ENCODE results near the gene DAZ2.
"Not testable (repeated sequence)": the region's sequence is repeated elsewhere in the genome, so short reads cannot be mapped to it uniquely, and the experiment has no call there.

Gene DAZ2

GRCh38 chrY:23219233-23219632 lies at the start of gene DAZ2:
Gene DAZ2 (plus strand): TSS chrY:23219533. CDS start chrY:23219741, 208 bp downstream.
- DNase-seq (ENCODE audit: low read depth in 2 of 2, low spot score in 1 of 2) = not testable (repeated sequence)

DNA sequence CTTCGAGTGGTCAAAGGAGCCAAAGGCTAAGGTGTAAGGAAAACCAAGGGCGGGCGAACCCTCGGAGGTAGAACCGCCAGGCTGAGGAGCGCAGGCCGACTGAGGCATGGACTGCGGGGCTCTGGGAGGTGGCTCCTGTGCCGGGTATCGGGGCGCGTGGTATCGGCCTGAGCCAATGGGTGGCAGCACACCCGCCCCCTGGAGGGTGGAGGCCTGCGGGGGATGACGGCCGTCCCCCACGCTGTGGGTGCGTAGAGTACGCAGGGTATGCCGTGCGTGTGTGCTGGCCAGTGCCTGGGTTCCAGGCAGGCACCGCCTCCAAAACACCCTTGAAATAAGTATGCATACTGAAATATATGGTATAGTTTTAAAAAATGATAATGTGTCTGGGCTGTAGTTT lies 20.4 kb upstream of the DAZ2 start, which contains the start of gene DAZ1:
TSS of gene DAZ1 (minus strand) at position 101 of the 400 bp plus-strand sequence. CDS start 208 bp downstream, outside the sequence.
- DNase-seq (ENCODE audit: low read depth in 2 of 2, low spot score in 1 of 2) = not testable (repeated sequence)

DNA sequence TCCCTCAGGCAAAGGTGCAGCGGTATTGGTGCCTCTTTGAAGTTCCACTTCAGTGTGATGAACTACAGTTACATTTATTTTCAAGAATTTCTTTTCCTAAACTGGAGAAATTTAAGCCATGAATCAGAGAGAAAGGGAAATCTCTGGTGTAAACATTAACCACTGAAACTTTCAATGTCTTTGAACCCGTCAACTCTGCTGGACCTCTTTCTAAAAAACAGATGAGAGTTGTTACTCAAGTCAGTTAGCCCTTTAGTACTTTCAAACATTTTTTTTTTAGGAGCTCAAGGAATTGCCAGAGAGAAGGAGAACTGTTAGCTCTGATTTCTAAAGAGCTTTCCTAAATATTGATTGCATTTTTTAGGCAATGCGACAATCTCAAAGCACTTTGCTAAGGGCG lies 11.9 kb upstream of the DAZ2 start:
- not testable (repeated sequence) for DNase-seq (ENCODE audit: low read depth in 2 of 2, low spot score in 1 of 2)

DNA sequence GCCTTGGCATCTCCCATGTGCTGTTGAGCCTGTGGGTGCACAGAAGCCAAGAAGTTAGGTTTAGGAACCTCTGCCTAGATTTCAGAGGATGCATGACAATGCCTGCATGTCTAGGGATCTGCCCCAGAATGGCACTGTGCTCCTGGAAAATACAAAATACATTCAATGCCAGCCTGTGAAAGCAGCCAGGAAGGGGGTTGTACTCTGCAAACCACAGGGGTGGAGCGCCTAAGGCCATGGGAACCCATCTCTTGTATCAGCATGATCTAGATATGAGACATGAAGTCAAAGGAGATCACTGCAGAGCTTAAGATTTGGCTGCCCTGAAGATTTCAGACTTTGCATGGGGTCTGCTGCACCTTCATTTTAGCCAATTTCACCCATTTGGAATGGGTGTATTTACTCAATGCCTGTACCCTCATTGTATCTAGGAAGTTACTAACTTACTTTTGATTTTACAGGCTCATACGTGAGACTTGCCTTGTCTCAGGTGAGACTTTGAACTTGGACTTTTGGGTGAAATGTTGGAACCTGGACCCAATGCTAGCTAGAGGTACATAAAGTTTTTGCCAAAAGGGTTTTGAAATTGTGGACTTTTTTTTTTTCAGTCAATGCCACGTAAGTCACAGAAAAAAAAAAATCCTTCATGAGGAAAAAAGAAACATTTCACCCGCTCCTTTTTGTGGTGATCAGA lies 9.4 kb upstream of the DAZ2 start:
- DNase-seq (ENCODE audit: low read depth in 2 of 2, low spot score in 1 of 2) = not testable (repeated sequence)

DNA sequence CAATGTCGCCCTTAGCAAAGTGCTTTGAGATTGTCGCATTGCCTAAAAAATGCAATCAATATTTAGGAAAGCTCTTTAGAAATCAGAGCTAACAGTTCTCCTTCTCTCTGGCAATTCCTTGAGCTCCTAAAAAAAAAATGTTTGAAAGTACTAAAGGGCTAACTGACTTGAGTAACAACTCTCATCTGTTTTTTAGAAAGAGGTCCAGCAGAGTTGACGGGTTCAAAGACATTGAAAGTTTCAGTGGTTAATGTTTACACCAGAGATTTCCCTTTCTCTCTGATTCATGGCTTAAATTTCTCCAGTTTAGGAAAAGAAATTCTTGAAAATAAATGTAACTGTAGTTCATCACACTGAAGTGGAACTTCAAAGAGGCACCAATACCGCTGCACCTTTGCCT lies 8.7 kb upstream of the DAZ2 start:
- not testable (repeated sequence) for DNase-seq (ENCODE audit: low read depth in 2 of 2, low spot score in 1 of 2)

Measured in stimulated activated CD8-positive, alpha-beta memory T cell treated with anti-CD3 and anti-CD28 coated beads, Interleukin-4, amount 100 ng/mL, for 1 hour (primary cell).